Naive thymus-derived CD4-positive, alpha-beta T cell (primary cell): ENCODE data around the gene VIL1. TPM values are rescaled to one million over a fixed set of nuclear protein-coding genes. Genes with fewer than 3 reads are reported as not detected.
A peak's percentile ranks its signal among the peaks of the same experiment; 100 is the strongest.

Experiments used
- ATAC-seq: fragments of 150-1000 bp; cut with Tn5 transposase; 2 replicates; pipeline ENCODE4 v1.10.0; 2021; ENCODE audit warnings: mild to moderate bottlenecking, moderate library complexity
- CTCF ChIA-PET: fragments of 350-600 bp; sonication (Branson Sonifier 250); formaldehyde crosslinking; loops from one replicate; lab custom pipeline; 2021; ENCODE audit warnings: antibody characterized with exemption; lab: Charles Lee
- POLR2A ChIA-PET: fragments of 350-600 bp; sonication (Branson Sonifier 250); formaldehyde crosslinking; loops from one replicate; lab custom pipeline; 2021; ENCODE audit warnings: antibody characterized with exemption, inconsistent platforms; lab: Charles Lee
- DNase-seq, 9 donors: peaks; one replicate each; pipeline versions ENCODE4 v3.0.0 to v3.0.0-alpha.2; 2020 to 2022; ENCODE audit warnings: mixed read lengths in 1 of 9
- H3K27ac ChIP-seq: one replicate; pipeline ENCODE4 v1.7.0; 2013; ENCODE audit warnings: mild to moderate bottlenecking, low read depth, low read length, moderate library complexity
- H3K27me3 ChIP-seq, 2 donors: one replicate each; pipeline ENCODE4 v1.7.0; 2013; ENCODE audit warnings: low read length in 2 of 2, mild to moderate bottlenecking in 2 of 2, moderate library complexity in 2 of 2; ENCODE audit not compliant: control insufficient read depth in 2 of 2, insufficient read depth in 2 of 2
- H3K36me3 ChIP-seq, 3 experiments: 1 replicate in 2 of 3; 2 replicates in 1 of 3; pipeline ENCODE4 v1.7.0; 2013; ENCODE audit warnings: low read length in 3 of 3, mild to moderate bottlenecking in 3 of 3, moderate library complexity in 1 of 3; ENCODE audit not compliant: insufficient read depth in 3 of 3, control insufficient read depth in 2 of 3
- H3K4me1 ChIP-seq, 2 donors: one replicate each; pipeline ENCODE4 v1.7.0; 2013; ENCODE audit warnings: low read length in 2 of 2, mild to moderate bottlenecking in 2 of 2, moderate library complexity in 1 of 2; ENCODE audit not compliant: control insufficient read depth in 2 of 2, insufficient read depth in 2 of 2
- H3K4me3 ChIP-seq: 2 replicates; pipeline ENCODE4 v1.7.0; 2013; ENCODE audit warnings: mild to moderate bottlenecking, low read length
- H3K9me3 ChIP-seq, 3 experiments: 1 replicate in 2 of 3; 2 replicates in 1 of 3; pipeline ENCODE4 v1.7.0; 2013; ENCODE audit warnings: low read length in 3 of 3; ENCODE audit not compliant: control insufficient read depth in 2 of 3
- H3K27ac Mint-ChIP-seq, 9 donors: one replicate each; pipeline ENCODE4 v1.8.0; 2020 to 2022; ENCODE audit warnings: mixed read lengths in 9 of 9, mild to moderate bottlenecking in 8 of 9, moderate library complexity in 5 of 9, inconsistent platforms in 2 of 9
- H3K27me3 Mint-ChIP-seq, 5 donors: one replicate each; pipeline ENCODE4 v1.8.0; 2021 to 2022; ENCODE audit warnings: mixed read lengths in 5 of 5, mild to moderate bottlenecking in 1 of 5
- H3K36me3 Mint-ChIP-seq, 5 donors: one replicate each; pipeline ENCODE4 v1.8.0; 2020 to 2022; ENCODE audit warnings: mixed read lengths in 5 of 5, mild to moderate bottlenecking in 3 of 5, inconsistent platforms in 1 of 5
- H3K4me1 Mint-ChIP-seq, 7 donors: one replicate each; pipeline ENCODE4 v1.8.0; 2020 to 2022; ENCODE audit warnings: mixed read lengths in 7 of 7, mild to moderate bottlenecking in 3 of 7, inconsistent platforms in 1 of 7
- H3K4me3 Mint-ChIP-seq, 10 donors: one replicate each; pipeline ENCODE4 v1.8.0; 2020 to 2022; ENCODE audit warnings: mild to moderate bottlenecking in 10 of 10, mixed read lengths in 10 of 10, moderate library complexity in 6 of 10, inconsistent platforms in 2 of 10
- H3K9me3 Mint-ChIP-seq, 11 donors: one replicate each; pipeline ENCODE4 v1.8.0; 2020 to 2022; ENCODE audit warnings: mixed read lengths in 11 of 11, mild to moderate bottlenecking in 4 of 11, inconsistent platforms in 1 of 11, moderate library complexity in 1 of 11
- intact Hi-C, 2 donors: fragments of 100-400 bp; cut with micrococcal nuclease; formaldehyde crosslinking; loops; one replicate each; pipeline ENCODE4 v1.15.1; 2023
- polyA plus RNA-seq, 2 donors: library from polyadenylated mRNA; unstranded; fragments of 300-500 nt; fragmentation: Illumina TruSeq; gene quantifications; one replicate each; pipeline ENCODE4 v1.2.3, GENCODE V29; 2021
- total RNA-seq, 6 experiments: library from RNA in 5 of 6; stranded (reverse) in 5 of 6; gene quantifications; 1 replicate in 5 of 6; 2 replicates in 1 of 6; pipeline ENCODE4 v1.2.3 and lab custom pipeline; 2021 to 2026

VIL1 gene
- total and polyA plus RNA-seq, 7 experiments from 2014 or later = 0.10 to 0.69 (median 0.15) TPM; not detected in 2

- H3K4me1 Mint-ChIP-seq = peaks cover 31 to 62% (median 53%) of the 10 kb centered on the region in 7 donors
- intact Hi-C loops = loop anchor here (1.0 to 2.0 kb wide), 10 partner anchors 10 to 982 kb away; partner anchors contain the start of genes CNOT9 (in 2 of the 2), TTLL4 (in 2 of the 2) and USP37 (in 2 of the 2)
- Histone ChIP-seq H3K27ac (peak overlapping the region; percentile 75), H3K27me3 (no peaks in the 10 kb centered on the region), H3K4me1 (peaks cover 23 to 32% of the 10 kb centered on the region in 2 donors), H3K4me3 (peak overlapping the region; percentile 56), H3K9me3 (no peaks in the 10 kb centered on the region), H3K36me3 (peaks cover 0 to 40% (median 0%) of the 10 kb centered on the region in 3 experiments)
- H3K4me3 Mint-ChIP-seq = peak overlapping the region; percentile 77 to 95 (median 88)
- ChIA-PET POLR2A (interaction anchor here (0.6 to 4.6 kb wide), 9 partner anchors 10 to 253 kb away, joined by 3 to 36 read pairs (median 3); partner anchors contain the start of genes BCS1L, USP37 and ZNF142), CTCF (interaction anchor here (0.6 to 2.7 kb wide), 4 partner anchors 10 to 110 kb away, joined by 3 to 11 read pairs (median 4); no protein-coding TSS in a partner anchor)
- ATAC-seq (peak; percentile 81), DNase-seq (peak; percentile 75 to 94 (median 85))
- no peaks in the 10 kb centered on the region for H3K9me3 Mint-ChIP-seq
- peaks cover 0 to 22% (median 0%) of the 10 kb centered on the region in 5 donors for H3K36me3 Mint-ChIP-seq
- H3K27me3 Mint-ChIP-seq = peaks cover 0 to 3% (median 0%) of the 10 kb centered on the region in 5 donors
- H3K27ac Mint-ChIP-seq = peak overlapping the region; percentile 83 to 95 (median 91)
Observed at GRCh38 chr2:218406209-218406948, 12.5 kb upstream of the VIL1 start.

GRCh38 chr2:218406949-218407618 lies 11.8 kb upstream of the VIL1 start:
- H3K4me3 ChIP-seq = peak overlapping the region; percentile 56
- peaks cover 0 to 3% (median 0%) of the 10 kb centered on the region in 5 donors for H3K27me3 Mint-ChIP-seq
- peaks cover 18 to 25% of the 10 kb centered on the region in 2 donors for H3K4me1 ChIP-seq
- H3K9me3 ChIP-seq = no peaks in the 10 kb centered on the region
- no peaks in the 10 kb centered on the region for H3K9me3 Mint-ChIP-seq
- H3K27ac Mint-ChIP-seq = peak overlapping the region; percentile 83 to 95 (median 91)
- DNase-seq = peak in 8 of 9 donors; percentile 46 to 80 (median 76)
- H3K27ac ChIP-seq = peak overlapping the region; percentile 75
- CTCF ChIA-PET = interaction anchor here (1.0 to 2.7 kb wide), 3 partner anchors 10 to 49 kb away, joined by 3 to 11 read pairs (median 6); no protein-coding TSS in a partner anchor
- H3K4me3 Mint-ChIP-seq = peak overlapping the region; percentile 77 to 95 (median 87)
- H3K36me3 Mint-ChIP-seq = peaks cover 0 to 21% (median 0%) of the 10 kb centered on the region in 5 donors
- ATAC-seq = peak; percentile 60
- H3K4me1 Mint-ChIP-seq = peaks cover 31 to 58% (median 48%) of the 10 kb centered on the region in 7 donors
- POLR2A ChIA-PET = interaction anchor here (0.8 to 4.6 kb wide), 7 partner anchors 10 to 164 kb away, joined by 3 to 36 read pairs (median 3); partner anchors contain the start of gene USP37
- intact Hi-C loops = loop anchor here (1.0 to 2.0 kb wide), 10 partner anchors 11 to 981 kb away; partner anchors contain the start of genes CNOT9 (in 2 of the 2), TTLL4 (in 2 of the 2) and USP37 (in 2 of the 2)
- no peaks in the 10 kb centered on the region for H3K27me3 ChIP-seq
- peaks cover 0 to 33% (median 0%) of the 10 kb centered on the region in 3 experiments for H3K36me3 ChIP-seq

GRCh38 chr2:218407717-218408116 lies 11.2 kb upstream of the VIL1 start:
- H3K27ac ChIP-seq = no peak overlapping the region
- no peaks in the 10 kb centered on the region for H3K9me3 ChIP-seq
- peaks cover 0 to 16% (median 0%) of the 10 kb centered on the region in 5 donors for H3K36me3 Mint-ChIP-seq
- no peak overlapping the region for H3K4me3 ChIP-seq
- peaks cover 0 to 3% (median 0%) of the 10 kb centered on the region in 5 donors for H3K27me3 Mint-ChIP-seq
- POLR2A ChIA-PET = interaction anchor here (0.7 to 4.6 kb wide), 3 partner anchors 11 to 162 kb away, joined by 3 to 36 read pairs (median 3); no protein-coding TSS in a partner anchor
- DNase-seq (no peak), ATAC-seq (no peak)
- H3K4me1 ChIP-seq = peaks cover 18 to 23% of the 10 kb centered on the region in 2 donors
- intact Hi-C loops = loop anchor here in 1 of 2 donors (1.0 to 2.0 kb wide), 2 partner anchors 121 to 241 kb away; no protein-coding TSS in a partner anchor
- peaks cover 0 to 27% (median 0%) of the 10 kb centered on the region in 3 experiments for H3K36me3 ChIP-seq
- peaks cover 34 to 57% (median 53%) of the 10 kb centered on the region in 7 donors for H3K4me1 Mint-ChIP-seq
- CTCF ChIA-PET = interaction anchor here (1.1 kb wide), 1 partner anchor 58 kb away, joined by 3 read pairs; no protein-coding TSS in a partner anchor
- H3K4me3 Mint-ChIP-seq = peak overlapping the region in 7 of 10 donors; percentile 25 to 92 (median 85)
- H3K27ac Mint-ChIP-seq = peak overlapping the region in 4 of 9 donors; percentile 14 to 89 (median 51)
- no peaks in the 10 kb centered on the region for H3K27me3 ChIP-seq
- no peaks in the 10 kb centered on the region for H3K9me3 Mint-ChIP-seq

- no peaks in the 10 kb centered on the region for H3K36me3 Mint-ChIP-seq
- ATAC-seq = no peak
Observed at GRCh38 chr2:218418321-218418716, 604 bp upstream of the VIL1 start.

GRCh38 chr2:218419630-218420216 lies 800 bp downstream of the VIL1 start:
- no peak overlapping the region for H3K4me3 Mint-ChIP-seq
- intact Hi-C loops = no loop called here
- ATAC-seq (no peak), DNase-seq (no peak)
- Histone ChIP-seq H3K4me3 (no peak overlapping the region), H3K9me3 (no peaks in the 10 kb centered on the region), H3K36me3 (no peaks in the 10 kb centered on the region), H3K27ac (no peak overlapping the region), H3K4me1 (no peaks in the 10 kb centered on the region), H3K27me3 (no peaks in the 10 kb centered on the region)
- POLR2A ChIA-PET = no interaction called here
- H3K36me3 Mint-ChIP-seq = no peaks in the 10 kb centered on the region
- peaks cover 0 to 2% (median 0%) of the 10 kb centered on the region in 7 donors for H3K4me1 Mint-ChIP-seq
- peaks cover 0 to 2% (median 0%) of the 10 kb centered on the region in 11 donors for H3K9me3 Mint-ChIP-seq
- H3K27me3 Mint-ChIP-seq = no peaks in the 10 kb centered on the region
- H3K27ac Mint-ChIP-seq = no peak overlapping the region
- CTCF ChIA-PET = no interaction called here

More at GRCh38 chr2:218418321-218418716, 604 bp upstream of the VIL1 start:
- Mint-ChIP-seq H3K27me3 (no peaks in the 10 kb centered on the region), H3K9me3 (peaks cover 0 to 2% (median 0%) of the 10 kb centered on the region in 11 donors), H3K4me3 (no peak overlapping the region), H3K27ac (no peak overlapping the region), H3K4me1 (peaks cover 0 to 2% (median 0%) of the 10 kb centered on the region in 7 donors)
- ChIA-PET POLR2A (no interaction called here), CTCF (no interaction called here)
- H3K36me3 ChIP-seq = no peaks in the 10 kb centered on the region
- no peak for DNase-seq
- no peaks in the 10 kb centered on the region for H3K9me3 ChIP-seq
- H3K4me3 ChIP-seq = no peak overlapping the region
- H3K27me3 ChIP-seq = no peaks in the 10 kb centered on the region
- H3K4me1 ChIP-seq = no peaks in the 10 kb centered on the region
- intact Hi-C loops = no loop called here
- no peak overlapping the region for H3K27ac ChIP-seq
